GM23338 (cell line): Measurements from ENCODE around the gene ERC2.

Experiments used
- CREB1 ChIP-seq: fragments of 250-450 bp; sonication (Bioruptor Pico); IDR thresholded peaks from 2 replicates; pipeline ENCODE4 v1.5.0; 2020; ENCODE audit warnings: low read depth, mild to moderate bottlenecking, moderate library complexity
- CTCF ChIP-seq, 2 experiments: fragments of 200-600 bp in 1 of 2; sonication (generic) in 1 of 2; conservative IDR thresholded peaks; 2 replicates each; pipeline versions ENCODE4 v1.5.1 to v1.6.1; 2016 to 2017; ENCODE audit warnings: antibody characterized with exemption in 2 of 2, low read depth in 2 of 2, mild to moderate bottlenecking in 2 of 2, moderate library complexity in 1 of 2
- EZH2 ChIP-seq: fragments of 200-600 bp; sonication (generic); IDR thresholded peaks from one replicate; pipeline ENCODE4 v1.8.0; 2017; ENCODE audit warnings: antibody characterized with exemption, mild to moderate bottlenecking, low read depth; ENCODE audit not compliant: unreplicated experiment
- EZH2phosphoT487 ChIP-seq: fragments of 200-600 bp; sonication (generic); IDR thresholded peaks from one replicate; pipeline ENCODE4 v1.8.1; 2018; ENCODE audit warnings: antibody characterized with exemption; ENCODE audit not compliant: unreplicated experiment
- JUNB ChIP-seq: IDR thresholded peaks from one replicate; pipeline ENCODE4 v1.6.1; 2016; ENCODE audit warnings: antibody characterized with exemption; ENCODE audit not compliant: unreplicated experiment
- POLR2AphosphoS5 ChIP-seq: IDR thresholded peaks from 2 replicates; pipeline ENCODE4 v1.6.1; 2016; ENCODE audit warnings: antibody characterized with exemption, low read depth
- REST ChIP-seq: IDR thresholded peaks from one replicate; pipeline ENCODE4 v1.6.1; 2018; ENCODE audit warnings: antibody characterized with exemption; ENCODE audit not compliant: unreplicated experiment
- STAT1 ChIP-seq: IDR thresholded peaks from one replicate; pipeline ENCODE4 v1.6.1; 2016; ENCODE audit warnings: antibody characterized with exemption; ENCODE audit not compliant: unreplicated experiment
- ZNF114 ChIP-seq: fragments of 250-450 bp; sonication (Bioruptor Pico); IDR thresholded peaks from 2 replicates; pipeline ENCODE4 v1.5.0; 2020; ENCODE audit warnings: mild to moderate bottlenecking, moderate library complexity
- ZNF331 ChIP-seq: fragments of 250-450 bp; sonication (Bioruptor Pico); IDR thresholded peaks from 2 replicates; pipeline ENCODE4 v1.5.0; 2020; ENCODE audit warnings: low read depth, mild to moderate bottlenecking, moderate library complexity
- TF ChIP-seq, protein P1 (sequence below): IDR thresholded peaks from 2 replicates; pipeline ENCODE4 v1.6.1; 2016; ENCODE audit warnings: antibody characterized with exemption

GRCh38 chr3:55686426-55687254 is 781.6 kb downstream of the ERC2 start:
- no peak for TF ChIP-seq CTCF (conservative IDR thresholded peaks at IDR 0.05; ENCODE audit: low read depth in 2 of 2)
- TF ChIP-seq POLR2AphosphoS5, result no peak
- no peak for TF ChIP-seq EZH2phosphoT487
- TF ChIP-seq ZNF114, result no peak
- no peak for TF ChIP-seq REST
- TF ChIP-seq EZH2, result no peak
- TF ChIP-seq CREB1, result no peak
- TF ChIP-seq ZNF331 (CRISPR knock-in tag), result no peak
- TF ChIP-seq STAT1, result no peak
- TF ChIP-seq, protein P1, sequence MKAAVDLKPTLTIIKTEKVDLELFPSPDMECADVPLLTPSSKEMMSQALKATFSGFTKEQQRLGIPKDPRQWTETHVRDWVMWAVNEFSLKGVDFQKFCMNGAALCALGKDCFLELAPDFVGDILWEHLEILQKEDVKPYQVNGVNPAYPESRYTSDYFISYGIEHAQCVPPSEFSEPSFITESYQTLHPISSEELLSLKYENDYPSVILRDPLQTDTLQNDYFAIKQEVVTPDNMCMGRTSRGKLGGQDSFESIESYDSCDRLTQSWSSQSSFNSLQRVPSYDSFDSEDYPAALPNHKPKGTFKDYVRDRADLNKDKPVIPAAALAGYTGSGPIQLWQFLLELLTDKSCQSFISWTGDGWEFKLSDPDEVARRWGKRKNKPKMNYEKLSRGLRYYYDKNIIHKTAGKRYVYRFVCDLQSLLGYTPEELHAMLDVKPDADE, result no peak
- TF ChIP-seq JUNB, result no peak
